Activated T-cell treated with anti-CD3 and anti-CD28 coated beads for 4 hours (primary cell): Measurements from ENCODE around the gene MATN3.
"Not testable (repeated sequence)": the region's sequence is repeated elsewhere in the genome, so short reads cannot be mapped to it uniquely, and the experiment has no call there.

Source experiments
- DNase-seq: peaks from one replicate; pipeline ENCODE4 v3.0.0-alpha.2; 2020

The MATN3 gene

GRCh38 chr2:20012282-20013125 is at the start of gene MATN3:
Gene MATN3 (minus strand): TSS chr2:20012668. CDS start chr2:20012631, 37 bp downstream.
- no peak for DNase-seq

DNA sequence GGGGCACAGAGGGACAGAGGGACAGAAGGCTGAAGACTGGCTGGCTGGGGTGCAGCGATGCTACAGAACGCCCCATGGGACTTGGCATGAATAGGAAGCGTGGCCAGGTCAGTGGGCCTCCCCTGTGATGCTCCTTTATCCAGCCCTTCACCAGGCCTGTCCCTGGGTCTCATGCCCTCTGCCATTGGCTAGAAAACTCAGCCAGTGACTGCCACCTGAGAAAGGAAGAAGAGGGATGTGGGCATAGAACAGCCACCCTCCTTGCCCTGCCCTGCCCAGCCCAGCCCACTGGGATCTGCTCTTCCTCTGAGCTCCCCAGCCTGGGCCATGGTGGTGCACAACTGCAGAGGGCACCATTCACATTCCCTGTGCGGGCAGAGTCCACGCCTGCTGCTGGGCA is 49.5 kb upstream of the MATN3 start:
- DNase-seq, result no peak

DNA sequence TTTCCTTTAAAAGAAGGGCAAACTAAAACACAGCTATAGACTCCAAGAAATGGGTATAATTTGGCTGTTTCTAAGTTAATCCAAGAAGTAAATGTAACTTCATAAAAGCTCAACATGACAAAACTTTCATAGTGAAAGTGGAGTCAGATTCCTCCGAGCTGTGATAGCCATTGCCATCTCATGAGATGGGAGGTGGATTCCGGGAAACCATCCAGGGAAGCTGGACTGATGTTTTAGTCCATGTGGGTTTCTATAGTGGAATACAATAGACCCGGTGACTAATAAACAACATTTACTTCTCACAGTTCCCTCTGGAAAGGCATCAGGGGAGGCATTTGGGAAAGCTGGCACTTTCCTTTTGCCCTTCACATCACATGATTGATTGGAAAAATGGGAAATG is 49.0 kb upstream of the MATN3 start:
- no peak for DNase-seq

GRCh38 chr2:20060106-20060505 is 47.6 kb upstream of the MATN3 start:
- no peak for DNase-seq

DNA sequence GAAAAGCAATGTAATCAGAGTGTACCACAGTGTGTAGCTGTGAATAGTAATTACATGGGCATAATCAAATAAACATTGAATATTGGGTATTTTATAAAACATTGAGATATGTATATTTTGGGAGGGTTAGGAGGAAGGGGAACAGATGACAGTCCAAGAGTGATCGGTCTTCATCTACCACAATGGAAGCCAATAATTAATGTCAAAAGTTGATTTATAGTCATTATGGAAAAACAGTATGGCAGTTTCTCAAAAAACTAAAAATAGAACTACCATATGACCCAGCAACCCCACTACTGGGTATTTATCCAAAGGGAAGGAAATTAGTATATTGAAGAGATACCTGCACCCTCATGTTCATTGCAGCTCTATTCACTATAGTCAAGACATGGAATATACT is 44.8 kb upstream of the MATN3 start:
- DNase-seq, result no peak

DNA sequence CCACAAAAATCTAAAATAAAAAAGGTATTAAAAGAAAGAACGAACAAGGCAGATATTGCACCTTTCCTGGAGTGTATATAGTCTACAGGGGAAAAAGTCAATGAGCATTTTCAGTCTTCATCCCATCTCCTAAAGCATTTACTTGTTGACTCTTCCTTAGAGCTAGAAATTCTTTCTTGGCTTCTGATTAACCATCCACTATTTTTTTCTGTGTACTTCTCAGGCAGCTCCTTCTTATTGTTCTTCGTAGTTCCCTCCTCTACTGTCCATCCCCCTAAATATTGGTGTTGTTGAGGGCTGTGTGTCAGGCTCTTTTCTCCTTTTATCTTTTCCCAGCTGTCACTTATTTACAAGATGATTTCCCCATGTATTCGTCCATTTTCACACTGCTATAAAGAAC is 42.5 kb upstream of the MATN3 start:
- DNase-seq, result no peak

DNA sequence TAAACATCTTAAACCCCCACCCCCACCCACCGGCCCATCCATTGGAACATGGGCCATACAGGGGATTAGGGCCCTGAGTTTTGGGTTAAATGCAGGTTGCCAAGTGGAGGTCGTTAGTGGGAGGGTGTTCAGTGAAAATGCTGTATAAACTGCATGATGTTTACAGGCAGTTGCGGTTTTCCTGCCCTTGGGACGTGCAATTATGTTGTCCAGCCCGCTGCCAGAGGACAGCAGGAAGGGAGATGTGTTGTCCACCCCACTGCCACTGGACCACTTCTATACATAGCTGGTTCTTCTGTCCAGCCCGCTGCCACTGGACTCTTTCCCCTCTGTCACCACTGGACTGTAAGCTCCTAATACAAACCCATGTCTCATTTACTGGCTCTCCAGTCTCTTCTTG is 41.7 kb upstream of the MATN3 start:
- DNase-seq, result no peak

GRCh38 chr2:20052861-20053281 is 40.4 kb upstream of the MATN3 start:
- DNase-seq, result no peak

DNA sequence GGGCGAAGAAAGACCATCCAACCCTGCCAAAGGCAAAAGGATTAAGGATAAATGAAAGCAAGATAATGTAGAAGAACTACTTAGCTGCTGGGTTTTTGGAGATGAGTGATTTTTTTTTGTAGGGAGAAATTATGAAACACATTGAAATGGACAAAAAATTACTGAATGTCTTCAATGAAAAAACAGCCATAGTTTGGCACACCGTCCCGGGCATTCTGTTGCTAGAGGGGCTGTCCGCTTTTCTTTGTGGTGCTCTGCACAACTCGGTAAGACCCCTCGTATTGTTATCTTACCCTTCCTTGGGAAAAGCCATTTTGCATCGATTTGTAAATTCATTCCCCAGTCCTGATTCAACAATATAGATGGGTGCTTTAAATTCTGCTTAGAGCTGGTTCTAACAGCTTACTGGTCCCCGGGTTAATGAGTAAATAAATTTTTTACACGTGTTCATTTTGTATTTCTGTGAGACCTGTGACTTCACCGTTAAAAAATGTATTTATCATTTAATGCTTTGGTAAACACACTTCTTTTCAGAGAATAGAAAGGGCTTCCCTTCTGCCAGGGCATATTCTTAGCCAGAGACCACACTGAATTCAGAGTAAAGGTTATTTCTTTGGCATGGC is 39.9 kb upstream of the MATN3 start:
- no peak for DNase-seq

DNA sequence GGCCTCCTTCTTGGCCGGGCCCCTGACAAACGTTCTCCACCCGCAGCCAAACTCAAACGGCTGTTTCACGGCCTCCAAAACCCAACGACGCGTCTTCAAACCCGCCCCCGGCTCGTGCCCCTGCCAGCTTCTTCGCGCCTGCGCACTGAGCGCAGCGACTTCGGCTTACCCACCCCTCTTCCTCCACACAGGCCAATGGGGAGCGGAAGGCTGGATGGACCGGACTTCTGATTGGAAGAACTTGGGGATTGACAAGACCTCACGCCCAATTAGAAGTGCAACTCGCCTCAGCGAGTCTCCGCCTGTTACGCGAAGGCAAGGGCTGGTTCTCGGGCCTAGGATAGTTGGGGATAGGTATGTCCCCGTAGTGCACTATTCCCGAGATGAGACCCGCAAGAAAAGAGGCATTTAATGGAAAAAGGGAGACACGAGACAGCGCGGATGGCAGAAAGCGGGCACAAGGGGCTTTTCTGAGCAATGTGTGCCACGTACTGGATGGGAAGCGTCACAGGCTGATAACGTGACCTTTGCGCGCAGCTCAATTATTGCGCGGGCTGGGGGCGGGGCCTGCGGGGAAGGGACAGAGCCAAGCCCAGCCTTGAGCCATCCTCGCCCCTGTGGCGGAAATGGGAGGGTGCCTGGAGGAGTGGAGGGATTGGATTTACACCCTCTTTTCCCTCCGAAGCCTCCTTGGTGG is 39.2 kb upstream of the MATN3 start, which contains the start of gene LAPTM4A:
TSS of gene LAPTM4A (minus strand) at position 97 of the 697 bp plus-strand sequence. CDS start 108 bp downstream, outside the sequence.
- peak; percentile 95 for DNase-seq

- no peak for DNase-seq
These were observed 38.4 kb upstream of the MATN3 start for GRCh38 chr2:20050646-20051531.

- DNase-seq, result no peak
These were observed 37.7 kb upstream of the MATN3 start for GRCh38 chr2:20050104-20050645.

GRCh38 chr2:20049637-20050036 is 37.2 kb upstream of the MATN3 start:
- no peak for DNase-seq

GRCh38 chr2:20048488-20049448 is 36.3 kb upstream of the MATN3 start:
- no peak for DNase-seq

DNA sequence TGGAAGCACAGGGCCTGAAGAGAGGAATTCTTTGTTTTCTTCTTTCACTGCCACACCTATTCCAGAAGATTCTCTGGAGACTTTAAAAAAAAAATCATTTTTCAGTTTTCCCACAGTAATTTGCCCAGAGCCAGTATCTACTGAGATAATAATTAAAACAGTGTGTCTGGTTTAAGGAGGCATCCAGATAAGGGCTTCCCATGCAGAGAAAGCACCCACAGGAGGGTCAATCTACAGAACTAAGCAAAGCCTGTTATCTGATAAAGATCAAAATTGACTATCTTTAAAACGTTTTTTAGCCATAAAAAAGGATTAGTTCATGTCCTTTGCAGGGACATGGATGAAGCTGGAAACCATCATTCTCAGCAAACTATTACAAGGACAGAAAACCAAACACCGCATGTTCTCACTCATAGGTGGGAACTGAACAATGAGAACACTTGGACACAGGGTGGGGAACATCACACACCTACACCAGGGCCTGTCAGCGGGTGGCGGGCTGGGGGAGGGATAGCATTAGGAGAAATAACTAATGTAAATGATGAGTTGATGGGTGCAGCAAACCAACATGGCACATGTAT is 33.3 kb upstream of the MATN3 start:
- DNase-seq, result not testable (repeated sequence)

DNA sequence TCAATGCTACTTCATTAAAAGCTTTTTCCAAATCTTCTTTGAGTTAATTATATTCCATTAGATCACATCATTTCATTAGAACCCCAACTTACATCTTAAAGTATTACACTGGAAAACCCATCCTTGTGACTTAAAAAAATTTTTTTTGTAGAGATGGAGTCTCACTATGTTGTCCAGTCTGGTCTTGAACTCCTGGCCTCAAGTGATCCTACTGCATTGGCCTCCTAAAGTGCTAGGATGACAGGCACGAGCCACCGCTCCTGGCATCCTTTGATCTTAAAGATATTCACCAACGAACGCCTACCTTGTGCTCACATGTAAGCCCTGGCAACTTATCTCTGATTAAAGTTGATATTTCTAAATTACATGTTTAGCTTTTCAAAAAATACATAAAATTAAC is 32.3 kb upstream of the MATN3 start:
- DNase-seq, result no peak

GRCh38 chr2:20042531-20042930 is 30.1 kb upstream of the MATN3 start:
- DNase-seq, result no peak

DNA sequence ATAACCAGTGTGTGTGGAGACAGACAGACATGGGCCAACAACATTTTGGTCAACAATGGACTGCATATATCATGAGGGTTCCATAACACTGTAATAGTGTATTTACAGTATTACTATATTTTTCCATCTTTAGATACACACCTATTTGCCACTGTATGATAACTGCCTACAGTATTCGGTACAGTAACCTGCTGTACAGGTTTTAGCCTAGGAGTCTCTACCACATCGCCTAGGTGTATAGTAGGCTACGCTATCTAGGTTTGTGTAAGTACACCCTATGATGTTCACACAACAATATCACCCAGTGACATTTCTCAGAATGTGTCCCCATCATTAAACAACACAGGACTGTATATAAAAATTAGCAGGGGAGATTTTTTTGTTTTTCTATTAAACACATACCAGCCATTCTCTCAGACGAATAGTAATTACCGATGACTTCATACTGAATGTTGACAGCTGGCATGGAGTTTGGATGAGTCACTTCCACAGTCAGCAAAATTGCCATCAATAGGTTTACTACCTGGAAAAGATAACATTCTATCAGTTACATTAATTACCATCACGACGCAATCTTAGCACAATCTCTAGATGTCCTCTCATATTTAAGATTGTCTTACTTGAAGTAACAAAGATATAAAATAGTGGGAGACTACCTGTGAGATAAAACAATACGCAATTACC is 28.2 kb upstream of the MATN3 start:
- no peak for DNase-seq

- no peak for DNase-seq
These were observed 25.2 kb upstream of the MATN3 start for GRCh38 chr2:20037660-20038059.
